DMS114 treated with DMSO at 0.1 percent for 48 hours (cell line): ENCODE results near the gene SEC23A.
"Not testable (repeated sequence)": the region's sequence is repeated elsewhere in the genome, so short reads cannot be mapped to it uniquely, and the experiment has no call there.

Experiments
- DNase-seq: peaks from one replicate; lab custom pipeline; 2025; ENCODE audit not compliant: unreplicated experiment; lab: John Stamatoyannopoulos, UW

The SEC23A gene

DNA sequence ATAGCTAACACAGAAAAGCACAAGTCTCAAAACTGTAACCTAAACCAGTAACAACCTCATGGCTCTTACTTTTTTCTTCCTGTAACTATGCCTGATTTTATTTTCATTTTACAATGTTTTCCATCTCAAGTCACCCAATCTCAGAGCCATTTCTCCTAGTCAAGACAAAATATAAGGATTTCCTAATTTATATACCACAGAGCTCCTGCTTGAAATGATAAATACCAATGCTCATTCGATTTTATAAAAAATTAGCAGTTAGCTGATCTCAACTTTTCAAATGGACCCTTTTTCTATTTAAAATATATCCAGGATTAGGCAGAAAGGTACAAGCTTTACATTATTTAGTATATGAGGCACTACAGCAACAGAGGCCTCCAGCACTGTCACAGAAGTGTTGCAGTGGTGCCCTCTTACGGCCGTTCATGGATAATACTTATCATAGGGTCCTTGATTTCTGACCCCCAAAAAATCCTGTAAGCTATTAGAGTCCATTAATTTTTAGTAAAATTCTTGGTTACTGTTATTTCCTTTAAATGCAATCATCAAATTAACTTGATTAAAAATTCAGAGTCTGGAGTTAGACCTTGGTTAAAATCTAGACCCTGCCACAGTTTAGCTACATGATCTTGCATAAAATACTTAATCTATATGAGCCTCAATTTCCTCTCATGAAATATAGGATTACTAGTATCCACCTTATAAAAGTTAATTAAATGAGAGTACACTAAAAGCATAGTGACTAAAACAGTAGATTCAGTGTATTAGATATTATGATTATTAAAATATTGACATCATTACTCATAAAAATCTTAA, 68.3 kb downstream of the SEC23A start:
- peak; percentile 4 for DNase-seq

DNA sequence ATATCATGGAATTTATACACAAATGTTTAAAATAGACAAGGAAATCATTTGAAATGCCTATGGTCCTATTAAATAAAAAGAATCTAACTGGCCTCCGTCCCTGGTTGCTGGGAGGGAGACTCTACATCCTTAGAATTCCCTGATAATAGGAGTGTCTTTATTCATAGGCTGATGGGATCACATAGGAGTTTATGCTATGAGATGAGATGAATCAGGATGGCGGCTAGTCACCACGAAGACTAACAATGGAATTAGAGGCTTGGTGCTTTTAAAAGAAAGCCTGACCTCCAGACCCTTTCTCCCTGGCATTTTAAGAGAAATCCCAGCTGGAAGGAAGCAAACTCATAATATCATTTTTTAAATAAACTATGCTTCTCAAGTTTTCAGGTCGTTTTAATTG, 69.7 kb downstream of the SEC23A start:
- no peak for DNase-seq

DNA sequence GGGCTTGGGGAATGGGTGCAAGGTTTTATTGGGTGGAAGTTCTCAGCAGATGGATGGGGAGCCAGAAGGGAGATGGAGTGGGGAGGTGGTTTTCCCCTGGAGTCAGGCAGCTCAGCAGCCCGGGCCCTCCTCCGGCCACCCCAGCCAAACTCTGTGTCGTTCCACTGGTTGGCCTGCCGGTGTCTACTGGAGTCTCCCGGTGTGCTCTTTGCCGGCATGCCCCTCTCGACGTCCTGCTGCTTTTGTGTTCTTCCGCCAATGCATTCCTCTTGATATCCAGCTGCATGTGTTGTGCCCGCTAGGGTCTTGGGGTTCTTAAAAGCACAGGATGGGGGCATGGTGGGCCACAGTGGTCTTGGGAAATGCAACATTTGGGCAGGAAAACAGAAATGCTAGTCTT, 72.8 kb downstream of the SEC23A start:
- no peak for DNase-seq

DNA sequence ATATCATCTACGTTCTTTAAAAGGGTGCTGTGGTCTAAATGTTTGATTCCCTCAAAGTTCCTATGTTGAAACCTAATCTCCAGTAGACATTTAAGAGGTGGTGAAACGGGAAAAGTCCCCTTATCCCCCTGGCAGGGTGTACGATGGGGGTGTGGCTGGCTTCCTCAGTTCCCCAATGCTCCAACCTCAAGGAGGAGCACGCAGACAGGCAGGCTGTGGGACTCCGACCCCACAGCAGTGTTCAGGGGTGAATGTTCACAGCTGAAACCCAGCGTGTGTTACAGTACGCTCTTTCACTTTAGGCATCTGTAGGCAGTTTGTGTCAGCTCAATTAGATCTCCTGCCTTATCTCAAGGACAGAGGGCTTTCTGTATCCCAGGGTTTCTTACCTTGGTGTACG, 73.2 kb downstream of the SEC23A start:
- no peak for DNase-seq

DNA sequence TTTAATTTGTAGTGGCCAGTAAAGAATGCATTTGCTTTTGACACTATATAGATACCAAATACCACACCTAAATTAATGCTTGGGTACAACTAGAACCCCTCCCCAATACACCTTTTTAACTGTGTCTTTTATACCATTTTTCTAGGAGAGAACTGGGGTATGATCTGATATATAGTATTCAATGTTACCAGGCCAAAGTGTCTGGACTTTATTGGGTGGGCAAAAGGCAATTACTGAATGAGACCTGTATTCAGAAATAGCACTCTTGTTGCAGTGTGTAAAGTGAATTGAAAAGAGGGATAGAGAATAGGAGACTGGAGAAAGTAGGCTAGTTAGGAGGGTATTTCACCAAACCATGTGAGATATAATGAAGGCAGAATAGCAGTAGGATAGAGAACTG, 74.4 kb downstream of the SEC23A start:
- no peak for DNase-seq

DNA sequence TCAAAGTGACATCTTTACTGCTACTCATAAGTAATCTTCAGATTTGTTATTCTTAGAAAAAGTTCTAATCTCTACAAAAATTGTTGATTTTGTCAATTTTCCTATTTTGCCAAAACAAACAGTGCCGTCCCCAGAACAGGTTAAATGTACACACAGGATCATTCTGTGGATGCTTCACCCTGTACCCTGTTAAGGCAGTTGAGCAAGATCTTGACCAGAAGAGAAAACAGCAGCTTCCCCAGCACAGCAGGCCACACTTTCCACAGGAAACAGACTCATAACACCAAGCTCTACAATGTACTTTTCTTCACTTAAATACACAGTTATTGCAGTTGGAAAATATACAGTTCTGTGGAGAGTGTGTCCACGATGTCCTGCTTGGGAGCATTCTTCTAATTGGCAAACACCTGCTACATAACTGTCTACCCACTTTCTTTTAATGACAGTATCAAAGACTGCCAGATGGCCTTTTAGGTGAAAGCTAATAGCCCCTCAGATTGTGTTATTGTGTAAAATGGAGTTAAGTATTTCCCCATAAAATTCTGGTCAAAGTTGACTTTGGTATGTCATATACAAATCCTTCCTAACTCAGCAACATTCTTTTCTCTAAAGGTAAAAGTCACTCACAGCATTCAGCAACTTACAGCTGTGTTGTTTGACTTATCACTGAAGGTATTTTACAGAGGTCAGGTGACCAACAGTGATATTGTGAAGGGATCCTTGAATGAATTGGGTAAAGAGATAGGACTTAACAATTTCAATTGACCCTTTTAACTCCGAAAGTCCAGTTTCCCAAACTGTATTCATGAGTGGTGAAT, 77.0 kb downstream of the SEC23A start:
- no peak for DNase-seq

DNA sequence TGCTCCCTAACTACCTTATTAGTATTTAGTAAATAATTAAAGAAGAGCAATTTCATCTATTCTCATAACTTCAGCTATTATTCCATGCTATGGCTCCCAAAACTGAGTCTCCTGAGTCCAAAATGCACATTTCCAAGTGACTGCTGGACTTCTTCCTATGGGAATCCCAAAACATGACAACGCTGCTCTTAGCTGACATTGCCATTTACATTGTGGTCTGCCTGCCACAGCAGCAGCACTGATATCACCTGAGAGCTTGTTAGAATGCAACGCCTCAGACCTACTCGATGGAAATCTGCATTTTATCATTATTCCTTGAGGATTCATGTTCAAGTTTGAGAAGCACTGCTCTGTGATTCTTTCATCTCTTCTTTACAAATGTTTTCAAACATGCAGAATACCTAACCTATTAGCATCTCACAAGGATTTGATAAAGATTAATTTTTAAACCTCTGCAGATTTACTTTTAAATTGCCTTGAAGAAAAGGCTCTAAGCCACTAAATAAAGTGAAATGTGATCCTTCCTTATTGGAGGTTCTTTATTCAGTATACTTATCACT, 77.7 kb downstream of the SEC23A start:
- no peak for DNase-seq

DNA sequence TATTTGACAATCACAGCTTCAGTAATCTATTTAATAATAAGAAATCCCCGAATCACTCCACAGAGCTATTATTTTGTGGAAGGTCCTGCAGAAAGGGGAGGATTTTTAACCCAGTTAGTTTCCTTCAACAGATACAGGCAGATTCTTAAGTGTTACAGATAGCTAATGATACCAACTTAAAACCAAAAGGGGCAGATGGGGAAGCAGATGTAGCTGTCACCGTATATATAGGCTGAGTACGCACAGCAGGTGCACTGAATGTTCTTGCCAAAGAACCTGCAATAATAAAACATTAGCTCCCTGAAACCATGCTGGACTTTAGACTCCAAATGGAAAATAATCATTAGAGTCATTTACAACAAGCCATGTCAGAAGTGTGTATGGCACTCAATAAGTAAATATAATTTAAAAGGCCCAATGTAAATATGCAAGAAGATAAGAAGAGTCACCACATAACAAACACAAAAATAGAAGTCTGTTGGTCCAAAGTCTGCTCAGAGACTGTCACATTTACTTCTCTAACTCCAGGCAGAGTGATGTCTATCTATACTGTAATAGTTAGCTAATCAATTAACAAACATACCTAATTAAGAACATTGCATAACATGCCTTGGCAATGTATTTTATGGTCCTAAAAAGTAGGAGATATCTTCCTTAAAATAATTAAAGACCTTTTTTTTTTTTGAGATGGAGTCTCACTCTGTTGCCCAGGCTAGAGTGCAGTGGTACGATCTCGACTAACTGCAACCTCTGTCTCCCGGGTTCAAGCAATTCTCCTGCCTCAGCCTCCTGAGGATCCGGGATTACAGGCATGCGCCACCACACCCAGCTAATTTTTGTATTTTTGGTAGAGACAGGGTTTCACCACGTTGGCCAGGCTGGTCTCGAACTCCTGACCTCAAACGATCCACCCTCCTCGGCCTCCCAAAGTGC, 78.8 kb downstream of the SEC23A start:
- no peak for DNase-seq

DNA sequence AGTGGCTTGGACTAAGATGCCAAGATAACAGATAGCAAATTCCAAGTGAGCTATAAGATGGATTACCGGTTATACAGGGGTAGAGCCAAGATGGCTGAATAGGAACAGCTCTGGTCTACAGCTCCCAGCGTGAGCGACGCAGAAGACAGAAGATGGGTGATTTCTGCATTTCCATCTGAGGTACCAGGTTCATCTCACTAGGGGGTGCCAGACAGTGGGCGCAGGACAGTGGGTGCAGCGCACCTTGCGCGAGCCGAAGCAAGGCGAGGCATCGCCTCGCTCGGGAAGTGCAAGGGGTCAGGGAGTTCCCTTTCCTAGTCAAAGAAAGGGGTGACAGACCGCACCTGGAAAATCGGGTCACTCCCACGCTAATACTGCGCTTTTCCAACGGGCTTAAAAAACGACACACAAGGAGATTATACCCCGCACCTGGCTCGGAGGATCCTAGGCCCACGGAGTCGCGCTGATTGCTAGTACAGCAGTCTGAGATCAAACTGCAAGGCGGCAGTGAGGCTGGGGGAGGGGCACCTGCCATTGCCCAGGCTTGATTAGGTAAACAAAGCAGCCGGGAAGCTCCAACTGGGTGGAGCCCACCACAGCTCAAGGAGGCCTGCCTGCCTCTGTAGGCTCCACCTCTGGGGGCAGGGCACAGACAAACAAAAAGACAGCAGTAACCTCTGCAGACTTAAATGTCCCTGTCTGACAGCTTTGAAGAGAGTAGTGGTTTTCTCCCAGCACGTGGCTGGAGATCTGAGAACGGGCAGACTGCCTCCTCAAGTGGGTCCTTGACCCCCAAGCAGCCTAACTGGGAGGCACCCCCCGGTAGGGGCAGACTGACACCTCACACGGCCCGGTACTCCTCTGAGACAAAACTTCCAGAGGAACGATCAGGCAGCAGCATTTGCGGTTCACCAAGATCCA, 85.7 kb downstream of the SEC23A start:
- DNase-seq: not testable (repeated sequence)

DNA sequence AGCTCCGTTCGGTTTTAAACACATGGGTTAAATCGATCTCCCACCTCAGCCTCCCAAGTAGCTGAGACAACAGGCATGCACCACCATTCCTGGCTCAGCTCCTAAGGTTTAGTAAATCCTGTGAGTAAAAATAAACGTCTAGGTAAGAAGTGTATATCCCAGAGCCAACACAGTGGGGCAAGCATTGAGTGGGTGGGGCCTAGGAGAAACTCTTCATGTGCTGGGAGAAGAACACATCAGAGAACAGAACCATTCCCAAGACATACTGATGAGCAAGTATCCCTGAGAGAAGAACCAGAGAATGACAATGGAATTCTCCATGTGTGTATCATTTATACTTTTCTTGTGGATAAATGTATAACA, 86.3 kb downstream of the SEC23A start:
- no peak for DNase-seq

DNA sequence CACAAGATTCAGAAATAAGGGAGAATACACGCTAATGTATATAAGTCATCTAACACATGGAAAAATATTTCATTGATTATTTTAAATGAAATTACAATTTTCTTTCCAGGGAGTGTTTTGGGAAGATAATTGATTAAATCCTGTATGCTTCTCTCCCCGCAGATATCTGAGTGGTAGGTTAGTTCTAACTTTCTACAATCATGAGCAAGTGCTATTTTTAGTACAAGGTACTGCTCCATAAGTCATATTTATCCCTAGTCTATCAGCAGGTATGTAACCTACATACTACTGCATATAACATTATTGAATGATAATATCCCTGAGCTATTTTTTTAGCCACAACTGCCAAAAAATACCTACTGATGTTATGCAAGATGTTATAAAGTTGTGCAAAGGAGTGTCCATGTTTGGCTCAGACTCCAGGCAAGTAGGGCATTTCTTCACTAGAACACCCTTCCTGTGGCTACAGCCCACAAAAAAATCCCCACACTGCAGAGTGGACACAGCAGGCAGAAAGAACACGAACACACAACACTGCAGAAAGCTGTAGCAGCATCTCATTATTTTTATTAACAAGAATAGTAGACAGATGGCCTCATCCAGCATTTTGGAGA, 87.0 kb downstream of the SEC23A start:
- no peak for DNase-seq

DNA sequence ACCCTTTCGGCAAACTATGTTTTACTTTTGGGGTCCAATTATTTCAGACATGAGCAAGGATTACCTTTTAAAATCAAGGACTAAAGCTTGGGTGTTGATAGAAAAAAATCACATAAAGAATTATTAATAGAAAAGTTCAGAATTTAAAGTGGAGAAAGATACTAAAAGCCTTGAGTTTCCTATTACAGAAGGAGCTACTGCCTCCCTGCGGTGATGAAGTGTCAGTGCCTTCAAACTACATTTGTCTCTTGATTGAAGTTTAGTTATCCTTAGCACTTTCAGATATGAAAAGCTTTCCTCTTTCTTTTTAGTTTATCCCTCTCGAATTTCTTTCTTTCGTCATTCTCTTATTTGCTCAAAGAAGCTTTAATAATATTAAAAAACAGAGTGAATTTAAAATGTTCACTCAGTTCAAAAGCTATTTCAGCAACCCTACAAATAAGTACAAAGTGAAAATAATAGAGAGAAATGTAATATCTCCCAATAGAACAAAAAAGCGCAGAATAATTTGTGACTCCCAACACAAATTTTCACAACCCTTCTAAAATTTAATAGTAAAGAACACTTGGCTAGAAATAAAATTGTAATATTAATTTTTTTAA, 87.6 kb downstream of the SEC23A start:
- DNase-seq: peak; percentile 47

DNA sequence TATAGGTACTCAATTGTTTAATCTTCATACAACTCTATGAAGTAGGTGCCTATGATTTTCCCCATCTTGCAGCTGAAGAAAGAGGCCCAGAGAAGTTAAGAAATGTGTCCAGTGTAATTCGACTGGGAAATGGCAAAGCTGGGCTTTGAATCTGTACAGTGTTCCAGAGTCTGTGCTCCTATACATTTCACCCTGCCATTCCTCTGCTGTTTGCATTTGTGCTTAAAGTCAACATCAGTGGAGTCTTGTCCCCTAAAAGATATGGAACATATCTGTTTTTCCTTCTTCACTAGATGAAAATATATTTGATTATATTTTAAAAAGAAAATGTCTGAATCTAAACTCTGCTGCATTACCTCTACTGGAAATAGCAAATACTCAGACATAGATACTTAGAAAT, 88.6 kb downstream of the SEC23A start:
- no peak for DNase-seq

DNA sequence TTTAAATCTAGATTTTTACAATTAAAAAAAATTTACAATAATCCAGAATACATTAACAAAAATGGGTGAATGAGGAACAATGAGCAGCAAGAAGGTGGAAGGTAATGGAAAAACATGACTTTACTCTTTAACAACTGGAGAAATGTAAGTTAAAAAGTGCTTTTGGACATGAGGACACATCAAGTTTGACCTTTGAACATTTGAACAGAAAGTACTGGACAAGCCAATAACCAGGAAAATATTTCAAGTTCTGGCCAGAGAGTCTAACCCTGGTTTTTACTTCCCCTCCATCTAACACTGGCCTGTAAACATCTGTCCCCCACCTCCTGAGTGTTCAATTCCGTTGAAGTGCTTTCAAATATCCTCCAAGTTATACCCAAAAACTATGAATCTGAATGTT, 94.1 kb downstream of the SEC23A start:
- DNase-seq: not testable (repeated sequence)

DNA sequence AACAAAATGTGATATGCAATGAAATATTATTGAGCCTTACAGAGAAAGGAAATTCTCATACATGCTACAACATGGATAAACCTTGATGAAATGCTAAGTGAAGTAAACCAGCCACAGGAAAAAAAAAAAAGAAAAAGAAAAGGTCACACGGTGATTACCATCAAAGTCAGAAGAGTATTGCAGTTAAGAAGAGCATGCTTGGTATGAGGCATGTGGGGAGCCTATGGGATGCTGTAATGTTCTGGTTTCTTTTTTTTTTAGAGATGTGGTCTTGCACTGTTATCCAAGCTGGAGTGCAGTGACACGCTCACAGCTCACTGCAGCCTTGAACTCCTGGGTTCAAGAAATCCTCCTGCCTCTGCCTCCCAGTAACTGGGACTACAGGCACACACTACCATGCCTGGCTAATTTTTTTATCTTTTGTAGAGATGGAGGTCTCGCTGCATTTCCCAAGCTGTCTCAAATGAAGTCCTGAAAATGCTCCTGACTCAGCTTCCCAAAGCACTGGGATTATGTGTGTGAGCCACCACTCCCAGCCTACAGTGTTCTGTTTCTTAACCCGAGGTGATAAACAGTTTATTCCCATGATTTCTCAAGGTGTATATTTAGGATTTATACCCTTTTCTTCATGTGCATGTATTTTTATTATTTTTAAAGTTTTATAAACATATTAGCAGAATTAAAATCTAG, 96.2 kb downstream of the SEC23A start:
- no peak for DNase-seq

DNA sequence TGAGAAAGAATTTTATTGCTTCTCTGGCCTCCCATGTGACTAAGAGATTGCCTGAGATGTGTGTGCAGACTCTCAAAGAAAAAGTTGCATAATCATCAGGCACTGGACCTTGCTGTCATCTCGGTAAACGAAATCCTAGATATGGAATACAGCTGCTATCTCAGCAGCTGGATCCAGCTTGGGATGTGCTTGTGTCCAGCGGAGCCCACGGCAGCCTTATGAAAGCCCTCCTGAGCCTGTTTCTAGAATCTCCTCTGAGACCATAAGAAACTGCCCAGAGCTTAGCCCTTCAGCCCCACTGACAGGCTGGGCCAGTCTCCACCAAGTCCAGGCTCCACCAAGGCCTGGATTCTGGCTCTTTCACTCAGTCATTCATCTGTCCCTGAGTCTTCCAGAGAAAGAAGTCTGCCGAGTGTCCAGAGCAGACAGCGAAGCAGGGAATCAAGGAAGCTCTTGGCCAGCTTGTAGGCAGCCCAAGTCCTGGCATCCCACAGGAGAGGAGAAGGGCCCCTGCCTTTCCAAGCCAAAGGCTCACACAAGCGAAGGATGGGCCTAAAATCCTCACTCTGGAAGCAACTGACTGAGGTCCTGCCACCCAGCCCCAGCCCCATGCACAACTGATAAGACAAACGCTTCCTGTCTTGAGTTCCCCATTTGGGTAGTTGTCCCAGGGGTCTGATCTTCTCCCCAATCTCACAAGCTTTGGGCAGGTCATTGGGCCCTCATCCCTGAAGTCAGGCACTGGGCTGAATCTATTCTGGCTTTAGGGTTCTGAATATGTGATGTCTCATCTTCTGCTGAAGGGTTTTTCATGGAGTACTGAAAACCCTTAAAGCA, 97.8 kb downstream of the SEC23A start:
- no peak for DNase-seq

DNA sequence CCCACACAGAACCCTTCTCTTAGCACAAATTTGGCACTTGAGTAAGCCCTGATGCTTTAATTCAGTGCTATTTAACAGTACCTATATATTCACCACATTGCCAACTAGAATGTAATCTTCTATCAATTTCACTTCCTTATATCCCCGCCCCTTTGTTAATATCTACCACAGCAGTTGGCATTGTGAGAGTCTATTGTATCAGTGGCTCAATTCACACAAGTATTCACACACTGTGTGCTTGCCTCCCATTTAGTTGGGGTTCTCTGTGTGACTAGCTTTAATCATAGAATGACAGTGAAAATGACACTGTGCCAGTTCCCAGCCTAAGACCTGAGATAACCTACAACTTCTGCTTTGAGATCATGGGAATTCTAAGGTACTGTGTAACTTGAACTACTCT, 103.1 kb downstream of the SEC23A start:
- DNase-seq: no peak

DNA sequence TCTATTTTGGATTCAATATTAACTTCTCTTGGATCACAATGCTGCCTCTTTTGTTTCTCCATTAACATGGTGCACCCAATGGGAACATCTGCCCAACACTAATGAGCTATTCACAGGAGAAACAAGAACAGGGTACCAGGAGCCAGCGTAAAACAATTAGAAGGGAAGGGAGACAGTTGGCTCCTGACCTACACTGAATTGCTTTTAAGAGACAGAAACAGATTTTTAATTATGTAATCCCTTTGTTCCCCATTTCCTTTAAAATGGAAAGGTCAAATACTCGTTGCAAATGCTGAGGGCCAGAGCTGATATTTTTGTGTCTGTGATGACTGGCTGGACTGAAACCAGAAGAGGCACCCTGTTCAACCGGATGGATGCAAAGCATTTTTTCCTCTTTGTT, 108.3 kb downstream of the SEC23A start:
- DNase-seq: no peak
